ENCODE results near the gene NEDD9. TPM values are rescaled to one million over a fixed set of nuclear protein-coding genes. Genes with fewer than 3 reads are reported as not detected.

Gene NEDD9
- polyA plus RNA-seq, 3 donors, result 18.2 to 35.9 (median 33.0) TPM

DNA sequence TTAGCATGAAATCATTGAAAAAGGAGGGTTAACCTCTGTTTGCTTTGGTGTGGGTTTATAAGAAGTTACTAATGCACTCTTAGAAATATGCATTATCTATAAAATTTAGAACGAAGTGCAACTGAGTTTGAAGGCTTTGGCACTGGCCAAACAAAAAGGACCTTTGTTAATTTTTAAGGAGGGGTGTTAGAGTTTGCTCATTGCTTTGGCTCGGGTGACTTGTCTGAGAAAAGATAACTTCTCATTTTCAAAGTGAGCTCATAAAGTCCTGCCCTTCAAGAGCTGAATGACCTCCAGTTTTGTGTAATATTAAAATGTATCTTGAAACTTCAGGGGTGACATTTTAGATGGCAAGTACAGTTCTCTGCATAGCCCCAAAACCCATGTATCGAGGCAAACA, 25.9 kb downstream of the NEDD9 start:
- H3K27me3 ChIP-seq (ENCODE audit: control insufficient read depth in 2 of 2, insufficient read depth in 2 of 2, low read length in 2 of 2), result no peaks in the 10 kb centered on the region
- Mint-ChIP-seq H3K36me3 (peaks cover 52 to 56% of the 10 kb centered on the region in 2 donors), H3K4me3 (peak overlapping the region; percentile 9 to 82), H3K27me3 (ENCODE audit: low read depth in 3 of 3) (peaks cover 0 to 4% (median 0%) of the 10 kb centered on the region in 3 donors), H3K4me1 (peaks cover 45% of the 10 kb centered on the region), H3K9me3 (no peaks in the 10 kb centered on the region), H3K27ac (peak overlapping the region; percentile 96 to 99 (median 99))
- peaks cover 3% of the 10 kb centered on the region for H3K79me2 ChIP-seq (ENCODE audit: insufficient read depth, low read length)
- intact Hi-C loops (cut with micrococcal nuclease), result loop anchor here in 1 of 2 donors (2.0 kb wide), 1 partner anchor 62 kb away; no protein-coding TSS in a partner anchor
- TF ChIP-seq, protein P1, sequence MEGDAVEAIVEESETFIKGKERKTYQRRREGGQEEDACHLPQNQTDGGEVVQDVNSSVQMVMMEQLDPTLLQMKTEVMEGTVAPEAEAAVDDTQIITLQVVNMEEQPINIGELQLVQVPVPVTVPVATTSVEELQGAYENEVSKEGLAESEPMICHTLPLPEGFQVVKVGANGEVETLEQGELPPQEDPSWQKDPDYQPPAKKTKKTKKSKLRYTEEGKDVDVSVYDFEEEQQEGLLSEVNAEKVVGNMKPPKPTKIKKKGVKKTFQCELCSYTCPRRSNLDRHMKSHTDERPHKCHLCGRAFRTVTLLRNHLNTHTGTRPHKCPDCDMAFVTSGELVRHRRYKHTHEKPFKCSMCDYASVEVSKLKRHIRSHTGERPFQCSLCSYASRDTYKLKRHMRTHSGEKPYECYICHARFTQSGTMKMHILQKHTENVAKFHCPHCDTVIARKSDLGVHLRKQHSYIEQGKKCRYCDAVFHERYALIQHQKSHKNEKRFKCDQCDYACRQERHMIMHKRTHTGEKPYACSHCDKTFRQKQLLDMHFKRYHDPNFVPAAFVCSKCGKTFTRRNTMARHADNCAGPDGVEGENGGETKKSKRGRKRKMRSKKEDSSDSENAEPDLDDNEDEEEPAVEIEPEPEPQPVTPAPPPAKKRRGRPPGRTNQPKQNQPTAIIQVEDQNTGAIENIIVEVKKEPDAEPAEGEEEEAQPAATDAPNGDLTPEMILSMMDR (IDR thresholded peaks at IDR 0.05), result no peak
- H4K20me1 ChIP-seq (ENCODE audit: insufficient read depth, low read length), result no peaks in the 10 kb centered on the region
- H3K4me2 ChIP-seq (replicated peaks; ENCODE audit: extremely low read depth, low read length, poor library complexity, severe bottlenecking), result peak overlapping the region; percentile 61
- H3K9ac ChIP-seq (ENCODE audit: insufficient read depth, low read length, poor library complexity, severe bottlenecking), result peak overlapping the region; percentile 69
- no peak overlapping the region for H2AFZ ChIP-seq (ENCODE audit: insufficient read depth, low read depth, low read length, poor library complexity, severe bottlenecking)
- DNase-seq, result peak; percentile 69 to 78 (median 74)
- peak overlapping the region; percentile 67 to 99 for H3K27ac ChIP-seq (ENCODE audit: low read depth in 1 of 2, low read length in 2 of 2)
- H3K4me1 ChIP-seq (ENCODE audit: control insufficient read depth in 1 of 2, insufficient read depth in 2 of 2, low read length in 2 of 2), result peaks cover 41 to 43% of the 10 kb centered on the region in 2 donors
- peak overlapping the region in 2 of 3 experiments; percentile 11 to 47 for H3K4me3 ChIP-seq (replicated peaks in 1 of 3; ENCODE audit: low read depth in 2 of 3, low read length in 3 of 3)
- no peaks in the 10 kb centered on the region for H3K9me3 ChIP-seq (replicated peaks in 1 of 2; ENCODE audit: control insufficient read depth in 1 of 2, insufficient read depth in 1 of 2, low read length in 2 of 2)
- WGBS (ENCODE audit: insufficient coverage), result 60% methylated on average over 1 of the region's 3 CpGs
- H3K36me3 ChIP-seq (replicated peaks in 1 of 2; ENCODE audit: control insufficient read depth in 1 of 2, insufficient read depth in 2 of 2, low read length in 2 of 2), result peaks cover 7 to 35% of the 10 kb centered on the region in 2 donors

DNA sequence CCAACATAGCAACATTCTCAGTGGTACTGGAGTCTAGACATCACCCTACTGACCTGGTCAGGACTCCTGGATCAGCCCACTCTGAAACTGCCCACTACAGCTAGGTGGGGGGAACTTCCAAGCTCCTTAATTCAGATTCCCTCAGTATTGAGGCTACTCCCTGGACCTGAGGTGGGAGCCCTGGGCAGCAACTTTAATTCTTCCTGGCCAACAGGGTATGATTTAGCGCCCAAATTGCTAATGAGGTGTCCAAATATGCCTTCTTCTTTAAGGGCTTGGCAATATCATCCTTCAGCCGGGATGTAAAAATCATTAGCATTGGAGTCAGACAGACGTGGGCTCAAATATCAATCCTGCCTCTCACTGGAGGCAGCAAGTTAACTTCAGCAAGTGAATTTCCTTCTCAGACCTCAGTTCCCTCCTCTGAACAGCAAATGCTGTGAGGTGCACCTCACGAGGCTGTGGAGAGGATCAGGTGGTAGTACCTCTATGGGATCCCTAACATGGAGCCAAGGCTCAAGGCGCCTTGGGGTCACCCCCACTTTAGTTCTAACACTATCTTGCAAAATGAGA, 27.6 kb downstream of the NEDD9 start:
- H3K4me3 Mint-ChIP-seq, result no peak overlapping the region
- H2AFZ ChIP-seq (ENCODE audit: insufficient read depth, low read depth, low read length, poor library complexity, severe bottlenecking), result no peak overlapping the region
- H3K27ac ChIP-seq (ENCODE audit: low read depth in 1 of 2, low read length in 2 of 2), result no peak overlapping the region
- no peak overlapping the region for H3K4me3 ChIP-seq (replicated peaks in 1 of 3; ENCODE audit: low read depth in 2 of 3, low read length in 3 of 3)
- H3K27ac Mint-ChIP-seq, result peak overlapping the region in 5 of 7 donors; percentile 27 to 82 (median 69)
- intact Hi-C loops (cut with micrococcal nuclease), result no loop called here
- WGBS (ENCODE audit: insufficient coverage), result 100% methylated on average over 2 of the region's 5 CpGs
- H3K9me3 ChIP-seq (replicated peaks in 1 of 2; ENCODE audit: control insufficient read depth in 1 of 2, insufficient read depth in 1 of 2, low read length in 2 of 2), result no peaks in the 10 kb centered on the region
- H3K36me3 Mint-ChIP-seq, result peaks cover 53 to 58% of the 10 kb centered on the region in 2 donors
- peaks cover 0 to 4% (median 0%) of the 10 kb centered on the region in 3 donors for H3K27me3 Mint-ChIP-seq (ENCODE audit: low read depth in 3 of 3)
- peaks cover 31% of the 10 kb centered on the region for H3K4me1 Mint-ChIP-seq
- no peaks in the 10 kb centered on the region for H3K9me3 Mint-ChIP-seq
- no peak overlapping the region for H3K4me2 ChIP-seq (replicated peaks; ENCODE audit: extremely low read depth, low read length, poor library complexity, severe bottlenecking)
- H3K79me2 ChIP-seq (ENCODE audit: insufficient read depth, low read length), result peaks cover 3% of the 10 kb centered on the region
- no peaks in the 10 kb centered on the region for H3K27me3 ChIP-seq (ENCODE audit: control insufficient read depth in 2 of 2, insufficient read depth in 2 of 2, low read length in 2 of 2)
- no peak for DNase-seq
- no peak overlapping the region for H3K9ac ChIP-seq (ENCODE audit: insufficient read depth, low read length, poor library complexity, severe bottlenecking)
- H4K20me1 ChIP-seq (ENCODE audit: insufficient read depth, low read length), result no peaks in the 10 kb centered on the region
- TF ChIP-seq, protein P1 (IDR thresholded peaks at IDR 0.05), result no peak
- H3K36me3 ChIP-seq (replicated peaks in 1 of 2; ENCODE audit: control insufficient read depth in 1 of 2, insufficient read depth in 2 of 2, low read length in 2 of 2), result peaks cover 7 to 45% of the 10 kb centered on the region in 2 donors
- peaks cover 28 to 31% of the 10 kb centered on the region in 2 donors for H3K4me1 ChIP-seq (ENCODE audit: control insufficient read depth in 1 of 2, insufficient read depth in 2 of 2, low read length in 2 of 2)

All from CD14-positive monocyte (primary cell).